Thyroid gland (tissue), 4 donors: Measurements from ENCODE around the gene ZBTB34.

Experiments used
- POLR2A ChIP-seq, 2 donors: fragments of 450-650 bp; IDR thresholded peaks; one replicate each; pipeline ENCODE4 v1.6.1; 2017; ENCODE audit warnings: antibody characterized with exemption in 2 of 2, mild to moderate bottlenecking in 2 of 2, moderate library complexity in 1 of 2
- TF ChIP-seq, protein P1 (sequence below), 6 experiments: fragments of 200-600 bp in 3 of 6; fragments of 450-650 bp in 3 of 6; sonication (generic) in 3 of 6; IDR thresholded peaks; one replicate each; pipeline ENCODE4 v1.5.1; 2016 to 2019; ENCODE audit warnings: antibody characterized with exemption in 6 of 6, mild to moderate bottlenecking in 2 of 6, inconsistent platforms in 1 of 6, moderate library complexity in 1 of 6

- TF ChIP-seq, protein P1, sequence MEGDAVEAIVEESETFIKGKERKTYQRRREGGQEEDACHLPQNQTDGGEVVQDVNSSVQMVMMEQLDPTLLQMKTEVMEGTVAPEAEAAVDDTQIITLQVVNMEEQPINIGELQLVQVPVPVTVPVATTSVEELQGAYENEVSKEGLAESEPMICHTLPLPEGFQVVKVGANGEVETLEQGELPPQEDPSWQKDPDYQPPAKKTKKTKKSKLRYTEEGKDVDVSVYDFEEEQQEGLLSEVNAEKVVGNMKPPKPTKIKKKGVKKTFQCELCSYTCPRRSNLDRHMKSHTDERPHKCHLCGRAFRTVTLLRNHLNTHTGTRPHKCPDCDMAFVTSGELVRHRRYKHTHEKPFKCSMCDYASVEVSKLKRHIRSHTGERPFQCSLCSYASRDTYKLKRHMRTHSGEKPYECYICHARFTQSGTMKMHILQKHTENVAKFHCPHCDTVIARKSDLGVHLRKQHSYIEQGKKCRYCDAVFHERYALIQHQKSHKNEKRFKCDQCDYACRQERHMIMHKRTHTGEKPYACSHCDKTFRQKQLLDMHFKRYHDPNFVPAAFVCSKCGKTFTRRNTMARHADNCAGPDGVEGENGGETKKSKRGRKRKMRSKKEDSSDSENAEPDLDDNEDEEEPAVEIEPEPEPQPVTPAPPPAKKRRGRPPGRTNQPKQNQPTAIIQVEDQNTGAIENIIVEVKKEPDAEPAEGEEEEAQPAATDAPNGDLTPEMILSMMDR (IDR thresholded peaks at IDR 0.05) = no peak
- TF ChIP-seq POLR2A (IDR thresholded peaks at IDR 0.05) = no peak
These were observed 3.0 kb upstream of the ZBTB34 start for GRCh38 chr9:126857261-126857960.
